Left colon (tissue), 2 donors: ENCODE data around the gene KIAA1958. TPM values are rescaled to one million over a fixed set of nuclear protein-coding genes. Genes with fewer than 3 reads are reported as not detected.

Experiments used
- ATAC-seq: fragments of 200-7000 bp; cut with Tn5 transposase; one replicate; pipeline ENCODE4 v1.9.1; 2020; ENCODE audit warnings: mild to moderate bottlenecking, moderate library complexity
- DNase-seq, 2 donors: peaks; one replicate each; pipeline ENCODE4 v3.0.0-alpha.2; 2020
- intact Hi-C, 2 donors: fragments of 100-400 bp; cut with DNase I in 1 of 2; cut with micrococcal nuclease in 1 of 2; formaldehyde crosslinking; loops; one replicate each; pipeline versions ENCODE4 v1.11.2 to v1.14.0; 2022; cut with DNase I, micrococcal nuclease
- total RNA-seq, 2 donors: library from RNA; stranded (reverse); fragmentation: NEBNext Ultra II Directional; extraction: Animal tissue kit (Norgen Biotek cat#: 25700); gene quantifications; one replicate each; pipeline ENCODE4 v1.2.1, GENCODE V29; 2021
- donor health status: DM: no; HTN: no; CAD: no.
- donor health status: DM: yes; HTN: yes; CAD: no.

KIAA1958 gene
- total RNA-seq, 2 donors from 2014 or later, result 8.7 to 9.5 TPM

- no peak for ATAC-seq
- intact Hi-C loops, result no loop called here
- DNase-seq, result no peak
Observed at GRCh38 chr9:112520069-112520468, 33.4 kb downstream of the KIAA1958 start.

- DNase-seq (no peak), ATAC-seq (no peak)
- intact Hi-C loops, result no loop called here
Observed at GRCh38 chr9:112520656-112521055, 34.0 kb downstream of the KIAA1958 start.

- no peak for DNase-seq
- ATAC-seq, result no peak
- intact Hi-C loops, result no loop called here
Observed at GRCh38 chr9:112526973-112527372, 40.3 kb downstream of the KIAA1958 start.

GRCh38 chr9:112527959-112528358, 41.3 kb downstream of the KIAA1958 start:
- DNase-seq, result no peak
- intact Hi-C loops, result no loop called here
- ATAC-seq, result no peak

- ATAC-seq, result no peak
- DNase-seq, result no peak
- intact Hi-C loops, result no loop called here
Observed at GRCh38 chr9:112529316-112529715, 42.7 kb downstream of the KIAA1958 start.

- ATAC-seq, result no peak
- no peak for DNase-seq
- intact Hi-C loops, result no loop called here
Observed at GRCh38 chr9:112530751-112531205, 44.2 kb downstream of the KIAA1958 start.

- DNase-seq, result no peak
- intact Hi-C loops, result no loop called here
- ATAC-seq, result no peak
Observed at GRCh38 chr9:112531666-112532282, 45.1 kb downstream of the KIAA1958 start.

GRCh38 chr9:112532427-112532826, 45.8 kb downstream of the KIAA1958 start:
- DNase-seq, result no peak
- intact Hi-C loops, result no loop called here
- no peak for ATAC-seq

GRCh38 chr9:112533660-112534059, 47.0 kb downstream of the KIAA1958 start:
- no peak for DNase-seq
- intact Hi-C loops, result no loop called here
- no peak for ATAC-seq

GRCh38 chr9:112535301-112535700, 48.7 kb downstream of the KIAA1958 start:
- ATAC-seq (no peak), DNase-seq (no peak)

GRCh38 chr9:112535811-112536210, 49.2 kb downstream of the KIAA1958 start:
- no peak for ATAC-seq
- intact Hi-C loops, result no loop called here
- DNase-seq, result no peak

More at GRCh38 chr9:112535301-112535700, 48.7 kb downstream of the KIAA1958 start:
- intact Hi-C loops, result no loop called here

GRCh38 chr9:112537561-112537960, 50.9 kb downstream of the KIAA1958 start:
- no peak for DNase-seq
- ATAC-seq, result no peak
- intact Hi-C loops, result no loop called here

- intact Hi-C loops, result no loop called here
- ATAC-seq (no peak), DNase-seq (no peak)
Observed at GRCh38 chr9:112540800-112541199, 54.2 kb downstream of the KIAA1958 start.

- DNase-seq (no peak), ATAC-seq (no peak)
- intact Hi-C loops, result no loop called here
Observed at GRCh38 chr9:112541685-112542084, 55.1 kb downstream of the KIAA1958 start.

- DNase-seq (no peak), ATAC-seq (no peak)
- intact Hi-C loops, result no loop called here
Observed at GRCh38 chr9:112542593-112543292, 56.1 kb downstream of the KIAA1958 start.

GRCh38 chr9:112544477-112544876, 57.9 kb downstream of the KIAA1958 start:
- ATAC-seq (no peak), DNase-seq (no peak)
- intact Hi-C loops, result no loop called here

GRCh38 chr9:112545237-112545636, 58.6 kb downstream of the KIAA1958 start:
- intact Hi-C loops, result no loop called here
- DNase-seq (no peak), ATAC-seq (no peak)

- ATAC-seq (no peak), DNase-seq (no peak)
- intact Hi-C loops, result no loop called here
Observed at GRCh38 chr9:112546149-112547012, 59.8 kb downstream of the KIAA1958 start.

- intact Hi-C loops, result no loop called here
- no peak for ATAC-seq
- no peak for DNase-seq
Observed at GRCh38 chr9:112548051-112548440, 61.4 kb downstream of the KIAA1958 start.
